Endothelial cell of umbilical vein (primary cell): ENCODE measurements around the gene OR6X1. TPM values are rescaled to one million over a fixed set of nuclear protein-coding genes. Genes with fewer than 3 reads are reported as not detected.

Experiments used
- BruUV-seq: library from RNA; stranded (reverse); fragments of 400-500 nt; replicated peaks from 2 replicates; lab custom pipeline; 2021; lab: Mats Ljungman, UMichigan
- CTCF ChIA-PET: fragments of 300-600, 350-600 bp; sonication (Branson Sonifier 250); formaldehyde crosslinking; loops from one replicate; lab custom pipeline; 2021; ENCODE audit warnings: antibody characterized with exemption, inconsistent platforms; lab: Charles Lee
- POLR2A ChIA-PET: fragments of 300-600, 350-600 bp; sonication (Branson Sonifier 250); formaldehyde crosslinking; loops from one replicate; lab custom pipeline; 2021; ENCODE audit warnings: antibody characterized with exemption, inconsistent platforms; lab: Charles Lee
- DNase-seq: peaks from one replicate; pipeline ENCODE4 v3.0.0-alpha.2; 2011; ENCODE audit warnings: low read depth, low spot score
- FAIRE-seq: peaks from 2 replicates; lab custom pipeline; 2011; peaks lifted over from hg19 to GRCh38; lab: Jason Lieb, UNC
- H2AFZ ChIP-seq: 2 replicates; pipeline ENCODE4 v1.6.0; 2012; ENCODE audit warnings: low read depth, low read length, control low read depth, inconsistent platforms
- H3K27ac ChIP-seq: 2 replicates; pipeline ENCODE4 v1.5.1; 2011; ENCODE audit warnings: low read depth, mild to moderate bottlenecking, control low read depth, low read length, moderate library complexity; ENCODE audit not compliant: insufficient read depth
- H3K27me3 ChIP-seq, 2 experiments: 2 replicates each; pipeline versions ENCODE4 v1.6.0 to v1.6.1; 2011; ENCODE audit warnings: low read length in 2 of 2, mixed read lengths in 1 of 2; ENCODE audit not compliant: control insufficient read depth in 2 of 2, insufficient read depth in 2 of 2
- H3K36me3 ChIP-seq, 2 experiments: 2 replicates in 1 of 2; 3 replicates in 1 of 2; pipeline ENCODE4 v1.5.1; 2011; ENCODE audit warnings: low read length in 2 of 2, mild to moderate bottlenecking in 1 of 2, moderate library complexity in 1 of 2; ENCODE audit not compliant: control insufficient read depth in 2 of 2, insufficient read depth in 2 of 2; ENCODE audit errors: extremely low read depth in 1 of 2
- H3K4me1 ChIP-seq: 3 replicates; pipeline ENCODE4 v1.5.1; 2011; ENCODE audit warnings: mild to moderate bottlenecking, low read length; ENCODE audit not compliant: control insufficient read depth, insufficient read depth; ENCODE audit errors: extremely low read depth
- H3K4me2 ChIP-seq: 2 replicates; pipeline ENCODE4 v1.6.1; 2011; ENCODE audit warnings: low read length, control low read depth, mixed read lengths; ENCODE audit not compliant: insufficient read depth
- H3K4me3 ChIP-seq, 3 experiments: fragments of 200-600 bp in 1 of 3; sonication (generic), shearing (Covaris generic) in 1 of 3; replicated peaks in 1 of 3; 2 replicates each; pipeline ENCODE4 v1.5.1; 2011 to 2016; ENCODE audit warnings: control low read depth in 3 of 3, low read length in 3 of 3, mild to moderate bottlenecking in 2 of 3, inconsistent platforms in 1 of 3, low read depth in 1 of 3, moderate library complexity in 1 of 3; ENCODE audit not compliant: insufficient read depth in 1 of 3
- H3K79me2 ChIP-seq: 2 replicates; pipeline ENCODE4 v1.6.0; 2012; ENCODE audit warnings: low read length, inconsistent platforms; ENCODE audit not compliant: control insufficient read depth, insufficient read depth
- H3K9ac ChIP-seq: replicated peaks from 2 replicates; pipeline ENCODE3; 2011; ENCODE audit warnings: low read length, control low read depth; ENCODE audit not compliant: insufficient read depth; ENCODE audit errors: extremely low read depth
- H3K9me1 ChIP-seq: replicated peaks from 3 replicates; pipeline ENCODE4 v1.6.0; 2011; ENCODE audit warnings: mild to moderate bottlenecking, low read length; ENCODE audit not compliant: control insufficient read depth, insufficient read depth; ENCODE audit errors: extremely low read depth
- H3K9me3 ChIP-seq: replicated peaks from 2 replicates; pipeline ENCODE4 v1.5.1; 2012; ENCODE audit warnings: low read length, inconsistent platforms; ENCODE audit not compliant: control insufficient read depth, insufficient read depth
- H4K20me1 ChIP-seq: replicated peaks from 2 replicates; pipeline ENCODE3; 2011; ENCODE audit warnings: mild to moderate bottlenecking, low read length; ENCODE audit not compliant: control insufficient read depth, insufficient read depth; ENCODE audit errors: extremely low read depth
- EZH2 ChIP-seq: IDR thresholded peaks from 2 replicates; pipeline ENCODE4 v1.6.1; 2012; ENCODE audit warnings: borderline replicate concordance, low read depth, mild to moderate bottlenecking, moderate library complexity, low read length, inconsistent platforms; ENCODE audit not compliant: severe bottlenecking
- FOS ChIP-seq: IDR thresholded peaks from 2 replicates; pipeline ENCODE4 v1.6.1; 2011; ENCODE audit warnings: mild to moderate bottlenecking, low read length, moderate library complexity, borderline replicate concordance; ENCODE audit not compliant: insufficient read depth
- GATA2 ChIP-seq: IDR thresholded peaks from 2 replicates; pipeline ENCODE4 v1.7.0; 2011; ENCODE audit warnings: low read depth, mild to moderate bottlenecking, moderate library complexity, mixed read lengths, low read length; ENCODE audit not compliant: insufficient read length, insufficient read depth
- JUN ChIP-seq: IDR thresholded peaks from 2 replicates; pipeline ENCODE4 v1.6.1; 2011; ENCODE audit warnings: borderline replicate concordance, low read depth; ENCODE audit not compliant: insufficient read length, insufficient read depth
- MYC ChIP-seq: IDR thresholded peaks from one replicate; pipeline ENCODE4 v1.6.1; 2011; ENCODE audit warnings: mild to moderate bottlenecking, low read depth, low read length
- POLR2A ChIP-seq: IDR thresholded peaks from 2 replicates; pipeline ENCODE4 v1.6.1; 2012; ENCODE audit warnings: low read depth, mild to moderate bottlenecking, control low read depth, low read length
- POLR2AphosphoS5 ChIP-seq: IDR thresholded peaks from 2 replicates; pipeline ENCODE4 v1.6.1; 2012; ENCODE audit warnings: low read depth, mild to moderate bottlenecking, control low read depth, low read length, moderate library complexity; ENCODE audit not compliant: insufficient read depth
- dilution Hi-C: fragments of 300-500 bp; cut with MboI; formaldehyde crosslinking; loops from one replicate; pipeline ENCODE4 v1.15.0; 2019; ENCODE audit warnings: low sequenced_read_pairs; ENCODE audit not compliant: extremely low pct_ligation_motif_present
- intact Hi-C: fragments of 100-400 bp; cut with micrococcal nuclease; formaldehyde crosslinking; loops from one replicate; pipeline ENCODE4 v1.10.0; 2022
- polyA plus RNA-seq, 4 experiments: library from polyadenylated mRNA; depleted of rRNA in 3 of 4; stranded (reverse) in 3 of 4; unstranded in 1 of 4; fragments of >200 nt; gene quantifications; 2 replicates each; pipeline versions ENCODE4 v1.2.1 to v1.2.3, GENCODE V29; 2011 to 2012; ENCODE audit warnings: missing spikeins in 1 of 4
- total RNA-seq: library from RNA; stranded (reverse); gene quantifications from 2 replicates; pipeline ENCODE4 v1.2.3, GENCODE V29; 2021
- TF ChIP-seq, protein P1 (sequence below): IDR thresholded peaks from 2 replicates; pipeline ENCODE4 v1.6.1; 2011; ENCODE audit not compliant: insufficient read depth, insufficient read length
- TF ChIP-seq, protein P2 (sequence below), 2 donors: IDR thresholded peaks; 1 replicate in 1 of 2; 2 replicates in 1 of 2; pipeline ENCODE4 v1.5.1; 2011; ENCODE audit warnings: low read length in 2 of 2, mild to moderate bottlenecking in 2 of 2, moderate library complexity in 2 of 2, control low read depth in 1 of 2, inconsistent platforms in 1 of 2, low read depth in 1 of 2; ENCODE audit not compliant: insufficient read depth in 1 of 2; ENCODE audit errors: extremely low read depth in 1 of 2

Gene OR6X1
- total and polyA plus RNA-seq, 2 donors (not counting 3 experiments of a cell fraction or from before 2014, with no cell fraction given), result not detected

DNA sequence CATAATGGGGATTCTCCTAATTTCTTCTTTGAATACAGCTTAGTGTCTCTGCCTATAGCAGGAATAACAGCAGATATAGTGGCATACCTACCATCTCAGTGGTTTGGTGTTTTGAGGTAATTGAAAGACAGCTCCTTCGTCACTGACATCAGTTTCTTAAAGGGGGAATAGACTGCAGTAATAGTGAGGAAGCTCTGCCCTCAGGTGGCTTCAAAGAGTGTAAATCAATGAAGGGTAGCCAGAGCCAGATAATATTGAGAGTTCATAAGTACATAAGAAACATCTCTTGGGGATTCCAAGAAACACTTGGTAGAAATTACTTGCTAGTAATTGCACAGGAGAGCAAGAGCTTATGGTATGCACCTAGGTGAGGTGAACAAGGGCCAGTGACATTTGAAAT lies 47.4 kb upstream of the OR6X1 start:
- ChIA-PET POLR2A (no interaction called here), CTCF (interaction anchor here (1.2 kb wide), 1 partner anchor 19 kb away, joined by 3 read pairs; no protein-coding TSS in a partner anchor)
- BruUV-seq, result no TSS peak
- no peak overlapping the region for H2AFZ ChIP-seq
- no peaks in the 10 kb centered on the region for H3K36me3 ChIP-seq
- H3K4me1 ChIP-seq, result no peaks in the 10 kb centered on the region
- H3K27ac ChIP-seq, result no peak overlapping the region
- TF ChIP-seq, protein P1, sequence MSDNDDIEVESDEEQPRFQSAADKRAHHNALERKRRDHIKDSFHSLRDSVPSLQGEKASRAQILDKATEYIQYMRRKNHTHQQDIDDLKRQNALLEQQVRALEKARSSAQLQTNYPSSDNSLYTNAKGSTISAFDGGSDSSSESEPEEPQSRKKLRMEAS, result no peak
- TF ChIP-seq JUN (no peak), FOS (no peak), POLR2AphosphoS5 (no peak), EZH2 (no peak), MYC (no peak), POLR2A (no peak), GATA2 (no peak)
- TF ChIP-seq, protein P2, sequence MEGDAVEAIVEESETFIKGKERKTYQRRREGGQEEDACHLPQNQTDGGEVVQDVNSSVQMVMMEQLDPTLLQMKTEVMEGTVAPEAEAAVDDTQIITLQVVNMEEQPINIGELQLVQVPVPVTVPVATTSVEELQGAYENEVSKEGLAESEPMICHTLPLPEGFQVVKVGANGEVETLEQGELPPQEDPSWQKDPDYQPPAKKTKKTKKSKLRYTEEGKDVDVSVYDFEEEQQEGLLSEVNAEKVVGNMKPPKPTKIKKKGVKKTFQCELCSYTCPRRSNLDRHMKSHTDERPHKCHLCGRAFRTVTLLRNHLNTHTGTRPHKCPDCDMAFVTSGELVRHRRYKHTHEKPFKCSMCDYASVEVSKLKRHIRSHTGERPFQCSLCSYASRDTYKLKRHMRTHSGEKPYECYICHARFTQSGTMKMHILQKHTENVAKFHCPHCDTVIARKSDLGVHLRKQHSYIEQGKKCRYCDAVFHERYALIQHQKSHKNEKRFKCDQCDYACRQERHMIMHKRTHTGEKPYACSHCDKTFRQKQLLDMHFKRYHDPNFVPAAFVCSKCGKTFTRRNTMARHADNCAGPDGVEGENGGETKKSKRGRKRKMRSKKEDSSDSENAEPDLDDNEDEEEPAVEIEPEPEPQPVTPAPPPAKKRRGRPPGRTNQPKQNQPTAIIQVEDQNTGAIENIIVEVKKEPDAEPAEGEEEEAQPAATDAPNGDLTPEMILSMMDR (IDR thresholded peaks at IDR 0.05; ENCODE audit: extremely low read depth in 1 of 2, insufficient read depth in 1 of 2, low read depth in 1 of 2, low read length in 2 of 2), result no peak
- no peak overlapping the region for H3K4me2 ChIP-seq
- FAIRE-seq, result no peak
- H3K79me2 ChIP-seq, result no peaks in the 10 kb centered on the region
- no peak overlapping the region for H3K4me3 ChIP-seq
- intact Hi-C loops, result no loop called here
- H3K27me3 ChIP-seq, result no peaks in the 10 kb centered on the region
- H3K9me3 ChIP-seq, result no peaks in the 10 kb centered on the region
- dilution Hi-C loops, result no loop called here
- H3K9me1 ChIP-seq, result no peaks in the 10 kb centered on the region
- no peaks in the 10 kb centered on the region for H4K20me1 ChIP-seq
- no peak overlapping the region for H3K9ac ChIP-seq
- no peak for DNase-seq
